Stimulated activated CD8-positive, alpha-beta memory T cell treated with anti-CD3 and anti-CD28 coated beads, Interleukin-4, amount 100 ng/mL, for 4 hours (primary cell): Measurements from ENCODE around the gene MTURN.
"Not testable (repeated sequence)": the region's sequence is repeated elsewhere in the genome, so short reads cannot be mapped to it uniquely, and the experiment has no call there.

Source experiments
- DNase-seq, 2 donors: peaks; one replicate each; pipeline ENCODE4 v3.0.0-alpha.2; 2020; ENCODE audit warnings: low read depth in 2 of 2, low spot score in 1 of 2

Gene MTURN

GRCh38 chr7:30177186-30177585 is 42.4 kb downstream of the MTURN start:
- no peak for DNase-seq

- DNase-seq = no peak
Observed at GRCh38 chr7:30177965-30178364, 43.2 kb downstream of the MTURN start.

DNA sequence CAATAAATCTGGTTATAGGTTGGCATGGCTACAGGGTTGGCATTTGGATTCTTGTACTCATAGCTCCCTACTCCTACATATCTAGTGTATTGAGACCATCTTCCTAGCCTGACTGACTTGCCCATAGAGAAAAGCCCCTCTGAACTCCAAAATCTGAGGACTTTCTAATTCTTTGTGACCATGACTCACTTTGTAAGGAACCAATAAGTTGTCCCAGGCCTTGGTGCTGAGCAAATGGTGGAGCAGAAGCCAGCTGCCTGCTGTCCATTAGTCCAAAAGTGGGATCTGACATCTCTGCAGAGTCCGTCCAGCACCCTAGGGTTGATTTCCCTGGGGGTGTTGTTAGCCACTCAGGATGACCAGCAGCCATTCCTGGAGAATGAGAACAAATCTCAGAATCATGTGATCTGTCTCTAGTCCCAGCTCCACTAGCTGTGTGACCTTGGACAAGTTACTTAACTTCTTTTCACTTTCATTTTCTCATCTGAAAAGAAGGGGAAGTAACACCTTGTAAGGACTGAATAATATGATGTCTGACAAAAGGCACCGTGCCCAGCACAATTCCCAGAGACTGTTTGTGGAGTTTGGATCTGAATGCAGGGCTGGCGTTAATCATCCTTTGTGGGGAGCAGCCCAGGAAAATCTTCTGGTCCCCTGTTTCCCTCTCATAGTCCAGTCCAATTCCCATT is 44.1 kb downstream of the MTURN start:
- no peak for DNase-seq

GRCh38 chr7:30180718-30181117 is 45.9 kb downstream of the MTURN start:
- DNase-seq = no peak

GRCh38 chr7:30181211-30181610 is 46.4 kb downstream of the MTURN start:
- no peak for DNase-seq

DNA sequence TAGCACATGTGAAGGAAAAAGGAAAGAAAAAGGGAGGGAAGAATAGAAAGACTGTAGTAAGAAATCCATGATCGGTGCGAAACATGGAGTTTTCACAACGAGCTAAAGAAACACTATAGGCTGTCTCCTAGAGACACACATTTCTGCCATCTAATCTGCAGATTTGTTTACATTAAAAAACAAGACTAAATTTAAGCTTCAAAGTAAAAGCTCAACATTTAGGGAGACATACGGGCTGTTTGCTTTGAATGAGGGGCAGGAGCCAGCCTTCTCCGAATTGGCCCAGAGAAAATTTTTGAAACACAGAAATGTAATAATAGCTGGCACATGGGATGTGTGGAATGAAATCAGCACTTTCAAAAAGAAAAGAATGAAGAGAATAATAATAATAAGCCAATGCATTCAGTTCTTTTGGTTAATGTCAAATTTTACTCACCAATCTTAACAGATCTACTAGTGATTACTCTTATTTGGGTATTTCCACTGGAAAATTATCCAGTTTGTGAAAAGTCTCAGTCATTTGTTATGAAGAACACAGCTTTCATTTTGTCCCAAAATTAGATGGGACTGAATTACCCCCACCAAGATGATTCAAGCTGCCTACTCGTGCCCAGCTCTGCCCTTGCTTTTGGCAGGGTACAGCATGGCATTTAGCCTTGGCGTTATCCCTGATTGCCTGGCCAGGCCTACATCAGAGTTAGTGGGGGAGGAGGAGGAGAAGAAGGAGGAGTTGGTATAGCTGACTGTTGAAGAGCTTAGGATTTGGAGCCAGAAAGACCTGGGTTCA is 47.1 kb downstream of the MTURN start:
- DNase-seq = no peak

DNA sequence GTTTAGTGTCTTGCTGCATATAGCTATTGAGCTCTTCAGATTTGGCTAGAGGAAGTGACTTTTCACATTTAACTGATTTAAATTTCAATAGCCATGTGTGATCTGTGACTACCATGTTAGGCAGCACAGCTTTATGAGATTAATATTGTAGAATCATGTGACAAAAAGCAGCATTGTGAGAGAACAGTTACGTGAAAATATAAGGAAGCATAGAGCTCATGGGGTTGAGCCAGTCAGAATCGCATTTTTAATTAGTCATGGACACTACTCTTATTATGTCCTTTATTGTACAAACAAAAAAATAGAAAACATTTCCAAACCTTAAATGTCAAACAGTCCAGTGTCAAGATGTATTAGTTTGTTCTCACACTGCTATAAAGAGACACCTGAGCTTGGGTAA is 48.0 kb downstream of the MTURN start:
- no peak for DNase-seq

DNA sequence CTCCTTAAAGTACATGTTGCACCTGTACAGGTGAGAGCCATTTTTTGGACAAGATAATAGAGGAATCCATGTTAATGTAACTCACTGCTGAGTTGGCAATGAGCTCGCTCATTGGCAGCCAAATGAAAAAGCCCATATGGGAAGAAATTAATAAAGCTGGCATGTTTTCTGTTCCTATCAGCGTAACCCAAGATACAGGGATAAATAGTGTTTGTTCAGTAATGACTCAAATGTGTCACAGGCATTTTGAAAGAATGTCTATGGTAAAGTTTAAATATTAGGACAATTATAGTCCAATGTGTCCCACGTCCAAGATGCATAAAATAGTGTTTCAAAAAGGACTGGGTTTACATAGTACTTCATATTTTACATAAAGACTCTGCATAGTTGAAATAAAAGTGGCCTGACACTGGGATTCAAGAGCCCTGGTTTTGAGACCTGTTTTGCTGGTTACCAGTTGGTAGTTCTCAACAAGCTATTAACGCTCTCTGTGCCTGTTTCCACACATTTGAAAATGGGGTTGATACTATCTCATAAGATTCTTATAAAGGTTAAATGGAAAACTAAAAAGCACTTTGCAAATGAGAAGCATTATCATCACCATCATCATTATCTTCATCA is 49.1 kb downstream of the MTURN start:
- no peak for DNase-seq

GRCh38 chr7:30184791-30185487 is 50.2 kb downstream of the MTURN start:
- no peak for DNase-seq

GRCh38 chr7:30185496-30185895 is 50.7 kb downstream of the MTURN start:
- no peak for DNase-seq

GRCh38 chr7:30186725-30187124 is 51.9 kb downstream of the MTURN start:
- DNase-seq = no peak

- no peak for DNase-seq
Observed at GRCh38 chr7:30187513-30187912, 52.7 kb downstream of the MTURN start.

- DNase-seq = not testable (repeated sequence)
Observed at GRCh38 chr7:30188381-30188780, 53.6 kb downstream of the MTURN start.

DNA sequence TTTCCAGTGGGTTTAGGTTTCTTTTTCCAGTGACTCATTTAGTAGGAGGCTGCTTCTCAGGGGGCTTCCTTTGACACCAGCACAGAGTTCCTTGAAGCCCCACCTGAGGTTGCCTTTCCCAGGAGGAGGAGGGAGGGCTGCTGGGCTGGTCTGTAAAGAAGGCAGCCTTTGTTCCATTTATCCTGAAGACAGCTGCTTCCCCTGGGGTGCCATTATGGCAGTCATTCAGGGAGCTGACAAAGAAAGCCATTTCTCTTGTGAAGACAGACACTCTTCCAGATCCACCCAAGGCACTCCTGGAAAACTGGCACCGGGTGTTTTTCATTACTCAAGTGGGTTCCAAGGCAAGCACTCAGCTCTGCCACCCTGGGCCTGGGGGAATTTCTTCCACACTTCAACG is 54.0 kb downstream of the MTURN start:
- no peak for DNase-seq

DNA sequence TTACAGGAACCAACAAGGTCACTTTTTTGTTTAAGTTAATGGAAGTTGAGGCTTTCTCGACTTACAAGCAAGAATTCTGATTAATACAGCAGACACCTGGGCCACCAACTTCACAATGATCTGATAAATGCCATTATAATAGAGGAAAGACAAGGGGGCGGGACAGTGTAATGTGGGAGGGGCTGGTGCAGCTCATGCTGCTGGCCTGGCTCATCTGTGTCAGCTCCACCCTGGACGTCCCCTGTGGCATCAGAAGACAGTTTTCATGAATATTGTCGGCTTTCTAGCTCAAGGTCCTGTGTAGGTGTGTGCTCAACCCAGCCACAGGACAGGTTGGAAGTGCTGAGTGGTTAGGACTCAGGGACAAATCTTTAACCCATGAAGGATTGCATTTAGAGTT is 57.0 kb downstream of the MTURN start:
- no peak for DNase-seq

DNA sequence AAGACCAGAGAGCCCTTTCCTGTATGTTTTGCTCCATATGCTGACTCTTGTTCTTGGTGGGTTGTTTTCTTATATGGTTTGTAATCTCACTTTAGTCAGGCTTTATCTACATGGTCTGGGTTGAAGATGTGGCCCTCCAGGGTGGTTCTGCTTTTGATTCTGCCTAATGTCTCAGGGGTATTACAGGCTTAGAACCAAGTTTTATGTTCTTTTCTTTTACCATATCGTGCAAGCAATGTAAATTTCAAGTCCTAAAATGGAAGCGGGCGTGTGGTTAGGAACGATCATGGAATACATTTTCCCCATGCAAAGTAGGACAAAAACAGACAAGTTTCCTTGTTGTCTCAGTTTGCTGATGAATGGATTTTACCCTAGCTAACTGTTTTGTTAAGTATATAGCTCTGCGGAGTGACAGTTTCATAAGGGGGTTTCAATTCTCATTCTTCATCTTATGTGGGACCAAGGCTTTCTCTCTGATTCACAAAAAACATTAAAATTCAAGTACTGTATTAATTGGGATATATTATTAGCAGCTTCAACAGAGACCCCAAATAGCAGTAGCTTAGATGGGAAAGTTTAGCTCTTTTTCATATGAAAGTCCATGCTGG is 58.7 kb downstream of the MTURN start:
- DNase-seq = no peak

DNA sequence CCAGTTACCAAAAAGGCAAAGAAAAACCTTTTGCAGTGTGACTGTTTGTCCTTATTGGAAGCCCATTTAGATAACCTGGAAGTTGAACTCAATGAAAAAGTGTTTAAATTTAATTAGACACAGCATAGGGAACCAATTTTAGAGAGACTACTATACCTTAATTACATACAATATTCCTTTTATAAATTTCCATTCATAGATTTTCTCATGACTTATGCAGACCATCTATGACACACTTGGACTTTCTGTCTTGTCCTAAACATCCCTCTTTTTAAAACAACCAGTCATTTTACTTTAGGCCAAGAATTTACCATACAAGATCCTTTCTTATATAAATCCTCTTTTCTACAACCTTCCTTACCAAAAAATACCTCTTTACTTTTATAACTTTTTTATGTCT is 61.6 kb downstream of the MTURN start:
- DNase-seq = no peak

GRCh38 chr7:30197438-30197837 is 62.7 kb downstream of the MTURN start:
- DNase-seq = no peak

GRCh38 chr7:30199271-30199670 is 64.5 kb downstream of the MTURN start:
- no peak for DNase-seq

GRCh38 chr7:30200591-30200990 is 65.8 kb downstream of the MTURN start:
- no peak for DNase-seq

- no peak for DNase-seq
Observed at GRCh38 chr7:30201161-30201666, 66.4 kb downstream of the MTURN start.
